Measurements from ENCODE around the gene ADISSP.

- TF ChIP-seq CTCF (IDR thresholded peaks at IDR 0.05) (peak in 1 of 4 experiments; percentile 33), EP300 (IDR thresholded peaks at IDR 0.05) (no peak), POLR2A (IDR thresholded peaks at IDR 0.05) (peak; percentile 45 to 55), POLR2AphosphoS5 (IDR thresholded peaks at IDR 0.05) (peak; percentile 86)
These were observed at the start of gene ADISSP for GRCh38 chr20:3767427-3768341.

Data from gastroesophageal sphincter (tissue), 3 donors.